ENCODE measurements around the gene ALG14.

ALG14 gene

DNA sequence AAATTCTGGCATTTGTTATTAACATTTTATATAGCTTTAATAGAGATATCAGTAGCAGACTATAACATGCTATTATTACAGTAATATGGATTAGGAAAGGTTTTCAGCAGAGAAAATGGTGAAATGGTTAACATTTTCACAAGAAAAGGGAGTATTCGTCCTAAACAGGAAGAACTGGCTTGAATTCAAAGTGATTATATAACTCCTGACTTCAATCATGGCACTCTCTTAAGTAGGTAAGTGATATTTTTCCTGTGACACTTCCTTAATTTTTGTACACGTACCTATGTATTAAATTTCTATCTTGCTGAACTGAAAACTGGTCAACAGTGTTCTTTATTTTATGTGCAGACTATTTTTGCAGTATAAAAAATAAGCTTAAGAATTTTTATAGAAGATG, 77.9 kb downstream of the ALG14 start:
- Histone ChIP-seq H3K36me3 (replicated peaks; ENCODE audit: low read depth, low read length) (no peaks in the 10 kb centered on the region), H3K9ac (ENCODE audit: low read length) (no peak overlapping the region), H4K20me1 (ENCODE audit: insufficient read depth, low read length) (no peaks in the 10 kb centered on the region), H3K79me2 (ENCODE audit: low read length) (no peaks in the 10 kb centered on the region), H3K27me3 (ENCODE audit: low read depth, low read length) (no peaks in the 10 kb centered on the region), H3K9me3 (ENCODE audit: insufficient read depth, low read length) (no peaks in the 10 kb centered on the region), H3K4me3 (ENCODE audit: low read length) (no peak overlapping the region), H2AFZ (ENCODE audit: low read depth, low read length) (no peak overlapping the region), H3K4me2 (ENCODE audit: low read length) (no peak overlapping the region), H3K27ac (ENCODE audit: low read length) (no peak overlapping the region), H3K4me1 (ENCODE audit: low read length) (no peaks in the 10 kb centered on the region)
- TF ChIP-seq, protein P1, sequence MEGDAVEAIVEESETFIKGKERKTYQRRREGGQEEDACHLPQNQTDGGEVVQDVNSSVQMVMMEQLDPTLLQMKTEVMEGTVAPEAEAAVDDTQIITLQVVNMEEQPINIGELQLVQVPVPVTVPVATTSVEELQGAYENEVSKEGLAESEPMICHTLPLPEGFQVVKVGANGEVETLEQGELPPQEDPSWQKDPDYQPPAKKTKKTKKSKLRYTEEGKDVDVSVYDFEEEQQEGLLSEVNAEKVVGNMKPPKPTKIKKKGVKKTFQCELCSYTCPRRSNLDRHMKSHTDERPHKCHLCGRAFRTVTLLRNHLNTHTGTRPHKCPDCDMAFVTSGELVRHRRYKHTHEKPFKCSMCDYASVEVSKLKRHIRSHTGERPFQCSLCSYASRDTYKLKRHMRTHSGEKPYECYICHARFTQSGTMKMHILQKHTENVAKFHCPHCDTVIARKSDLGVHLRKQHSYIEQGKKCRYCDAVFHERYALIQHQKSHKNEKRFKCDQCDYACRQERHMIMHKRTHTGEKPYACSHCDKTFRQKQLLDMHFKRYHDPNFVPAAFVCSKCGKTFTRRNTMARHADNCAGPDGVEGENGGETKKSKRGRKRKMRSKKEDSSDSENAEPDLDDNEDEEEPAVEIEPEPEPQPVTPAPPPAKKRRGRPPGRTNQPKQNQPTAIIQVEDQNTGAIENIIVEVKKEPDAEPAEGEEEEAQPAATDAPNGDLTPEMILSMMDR (IDR thresholded peaks at IDR 0.05; ENCODE audit: low read depth, low read length) = no peak
- no peak for TF ChIP-seq EZH2phosphoT487 (IDR thresholded peaks at IDR 0.05; ENCODE audit: low read depth)

DNA sequence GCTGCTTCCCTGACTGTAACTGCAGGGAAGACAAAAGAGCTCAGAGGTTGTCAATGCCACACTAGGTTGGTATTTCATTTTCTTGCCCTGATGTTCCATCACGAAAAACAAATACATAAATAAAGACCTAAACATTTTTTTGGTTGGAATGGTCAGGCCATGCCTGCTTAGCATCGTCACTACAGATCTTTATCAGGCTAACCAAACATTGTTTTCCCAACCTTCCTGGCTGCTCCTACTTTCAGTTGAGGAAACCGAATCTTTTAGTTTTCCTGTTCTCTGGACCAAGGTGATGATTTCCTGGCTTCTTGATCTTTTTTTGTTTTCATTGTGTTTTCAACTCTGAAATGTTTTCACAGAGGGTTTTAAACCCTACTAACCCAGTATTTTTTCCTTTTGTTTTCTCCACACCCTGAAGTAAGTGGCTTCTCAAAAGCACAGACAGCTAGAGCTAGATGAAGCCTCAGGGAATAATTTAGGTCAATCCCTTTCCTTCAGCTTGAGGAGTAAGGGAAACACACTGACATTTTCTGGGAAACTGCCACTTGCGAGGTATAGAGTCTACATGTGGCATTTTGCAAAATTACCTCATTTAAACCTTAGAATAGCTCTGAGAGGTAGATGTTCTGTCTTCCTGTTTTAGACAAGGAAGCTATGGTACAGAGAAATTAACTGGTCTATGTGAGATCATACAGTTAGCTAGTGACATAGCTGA, 78.7 kb downstream of the ALG14 start:
- no peaks in the 10 kb centered on the region for H3K4me1 ChIP-seq (ENCODE audit: low read length)
- H3K4me3 ChIP-seq (ENCODE audit: low read length) = no peak overlapping the region
- no peaks in the 10 kb centered on the region for H3K79me2 ChIP-seq (ENCODE audit: low read length)
- no peaks in the 10 kb centered on the region for H3K27me3 ChIP-seq (ENCODE audit: low read depth, low read length)
- H3K9me3 ChIP-seq (ENCODE audit: insufficient read depth, low read length) = no peaks in the 10 kb centered on the region
- no peaks in the 10 kb centered on the region for H3K36me3 ChIP-seq (replicated peaks; ENCODE audit: low read depth, low read length)
- H4K20me1 ChIP-seq (ENCODE audit: insufficient read depth, low read length) = no peaks in the 10 kb centered on the region
- no peak overlapping the region for H3K27ac ChIP-seq (ENCODE audit: low read length)
- no peak for TF ChIP-seq EZH2phosphoT487 (IDR thresholded peaks at IDR 0.05; ENCODE audit: low read depth)
- TF ChIP-seq, protein P1 (IDR thresholded peaks at IDR 0.05; ENCODE audit: low read depth, low read length) = no peak
- no peak overlapping the region for H3K9ac ChIP-seq (ENCODE audit: low read length)
- H2AFZ ChIP-seq (ENCODE audit: low read depth, low read length) = no peak overlapping the region
- H3K4me2 ChIP-seq (ENCODE audit: low read length) = no peak overlapping the region

DNA sequence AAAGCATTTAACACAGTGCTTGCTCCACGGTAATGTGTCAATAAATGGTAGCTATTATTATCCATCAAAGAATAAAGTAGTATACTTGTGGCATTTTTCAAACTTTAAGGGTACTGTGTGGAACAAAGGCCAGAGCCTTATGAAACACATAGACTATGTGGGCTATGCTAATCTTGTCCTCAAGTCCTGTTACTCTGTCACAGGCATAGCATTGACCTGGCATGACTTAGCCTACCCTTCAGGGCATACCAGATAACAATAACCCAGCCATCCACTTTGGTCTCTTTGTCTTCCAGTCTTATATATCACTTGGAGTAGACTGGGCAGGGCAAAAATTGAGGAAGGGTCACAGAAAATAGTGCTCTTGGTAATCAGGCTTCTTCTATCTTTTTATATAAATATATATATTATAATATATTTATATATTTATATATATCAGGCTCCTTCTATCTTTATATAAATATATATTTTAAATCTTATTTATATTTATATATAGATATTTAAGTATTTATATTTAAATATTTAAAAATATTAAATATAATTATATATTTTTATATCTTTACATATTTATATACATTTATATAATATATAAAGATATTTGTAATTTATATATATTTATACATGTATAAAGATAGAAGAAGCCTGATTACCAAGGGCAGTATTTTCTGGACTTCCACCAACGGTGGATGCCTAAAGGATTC, 79.7 kb downstream of the ALG14 start:
- no peak overlapping the region for H2AFZ ChIP-seq (ENCODE audit: low read depth, low read length)
- no peaks in the 10 kb centered on the region for H3K79me2 ChIP-seq (ENCODE audit: low read length)
- H3K9ac ChIP-seq (ENCODE audit: low read length) = no peak overlapping the region
- TF ChIP-seq EZH2phosphoT487 (IDR thresholded peaks at IDR 0.05; ENCODE audit: low read depth) = no peak
- TF ChIP-seq, protein P1 (IDR thresholded peaks at IDR 0.05; ENCODE audit: low read depth, low read length) = no peak
- H3K27me3 ChIP-seq (ENCODE audit: low read depth, low read length) = no peaks in the 10 kb centered on the region
- H3K4me1 ChIP-seq (ENCODE audit: low read length) = no peaks in the 10 kb centered on the region
- no peak overlapping the region for H3K4me3 ChIP-seq (ENCODE audit: low read length)
- no peak overlapping the region for H3K27ac ChIP-seq (ENCODE audit: low read length)
- H3K4me2 ChIP-seq (ENCODE audit: low read length) = no peak overlapping the region
- no peaks in the 10 kb centered on the region for H4K20me1 ChIP-seq (ENCODE audit: insufficient read depth, low read length)
- H3K9me3 ChIP-seq (ENCODE audit: insufficient read depth, low read length) = no peaks in the 10 kb centered on the region
- H3K36me3 ChIP-seq (replicated peaks; ENCODE audit: low read depth, low read length) = no peaks in the 10 kb centered on the region

DNA sequence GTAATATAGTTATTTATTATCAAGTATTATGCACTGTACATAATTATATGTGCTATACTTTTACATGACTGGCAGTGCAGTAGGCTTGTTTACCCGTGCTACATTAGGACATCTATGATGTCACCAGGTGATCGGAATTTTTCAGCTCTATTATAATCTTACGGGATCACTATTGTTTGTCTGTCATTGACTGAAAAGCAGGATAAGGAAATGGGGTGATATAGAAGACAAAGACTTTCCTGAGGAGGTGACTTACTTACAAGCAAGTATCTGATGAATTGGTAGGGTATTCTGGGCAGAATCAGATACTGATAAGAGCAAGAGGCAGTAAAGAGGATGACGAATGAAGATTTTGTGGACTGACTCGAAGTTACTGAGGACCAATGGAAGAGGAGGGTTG, 80.6 kb downstream of the ALG14 start:
- Histone ChIP-seq H4K20me1 (ENCODE audit: insufficient read depth, low read length) (no peaks in the 10 kb centered on the region), H3K27me3 (ENCODE audit: low read depth, low read length) (no peaks in the 10 kb centered on the region), H3K79me2 (ENCODE audit: low read length) (no peaks in the 10 kb centered on the region), H3K27ac (ENCODE audit: low read length) (no peak overlapping the region), H3K4me2 (ENCODE audit: low read length) (no peak overlapping the region), H3K4me3 (ENCODE audit: low read length) (no peak overlapping the region), H3K36me3 (replicated peaks; ENCODE audit: low read depth, low read length) (no peaks in the 10 kb centered on the region), H3K4me1 (ENCODE audit: low read length) (no peaks in the 10 kb centered on the region), H3K9ac (ENCODE audit: low read length) (no peak overlapping the region), H3K9me3 (ENCODE audit: insufficient read depth, low read length) (no peaks in the 10 kb centered on the region), H2AFZ (ENCODE audit: low read depth, low read length) (no peak overlapping the region)
- TF ChIP-seq, protein P1 (IDR thresholded peaks at IDR 0.05; ENCODE audit: low read depth, low read length) = no peak
- TF ChIP-seq EZH2phosphoT487 (IDR thresholded peaks at IDR 0.05; ENCODE audit: low read depth) = no peak
